NCI-H1092 (cell line): ENCODE data around the gene PAK5.

Experiments used
- DNase-seq: peaks from one replicate; lab custom pipeline; 2025; lab: John Stamatoyannopoulos, UW

PAK5 gene

GRCh38 chr20:9616455-9616805, 222.4 kb downstream of the PAK5 start:
- DNase-seq: no peak

- no peak for DNase-seq
Measured at GRCh38 chr20:9615766-9616454, 223.0 kb downstream of the PAK5 start.

- no peak for DNase-seq
Measured at GRCh38 chr20:9615118-9615517, 223.8 kb downstream of the PAK5 start.

- DNase-seq: no peak
Measured at GRCh38 chr20:9613871-9614270, 225.0 kb downstream of the PAK5 start.

GRCh38 chr20:9611921-9612320, 227.0 kb downstream of the PAK5 start:
- DNase-seq: no peak

- DNase-seq: no peak
Measured at GRCh38 chr20:9610665-9611064, 228.2 kb downstream of the PAK5 start.

GRCh38 chr20:9609887-9610502, 228.9 kb downstream of the PAK5 start:
- DNase-seq: peak; percentile 49

GRCh38 chr20:9608639-9609340, 230.1 kb downstream of the PAK5 start:
- DNase-seq: no peak

- DNase-seq: no peak
Measured at GRCh38 chr20:9602847-9603183, 236.1 kb downstream of the PAK5 start.

- DNase-seq: no peak
Measured at GRCh38 chr20:9600562-9600961, 238.3 kb downstream of the PAK5 start.

GRCh38 chr20:9597547-9597946, 241.3 kb downstream of the PAK5 start:
- no peak for DNase-seq

GRCh38 chr20:9595763-9596162, 243.1 kb downstream of the PAK5 start:
- DNase-seq: no peak

GRCh38 chr20:9594284-9594875, 244.5 kb downstream of the PAK5 start:
- no peak for DNase-seq

GRCh38 chr20:9592419-9592818, 246.5 kb downstream of the PAK5 start:
- no peak for DNase-seq

GRCh38 chr20:9591080-9591479, 247.8 kb downstream of the PAK5 start:
- DNase-seq: no peak

GRCh38 chr20:9590189-9590588, 248.7 kb downstream of the PAK5 start:
- DNase-seq: no peak

GRCh38 chr20:9588706-9589105, 250.2 kb downstream of the PAK5 start:
- no peak for DNase-seq

GRCh38 chr20:9583151-9583550, 255.7 kb downstream of the PAK5 start:
- no peak for DNase-seq

- no peak for DNase-seq
Measured at GRCh38 chr20:9582137-9582536, 256.7 kb downstream of the PAK5 start.

- DNase-seq: no peak
Measured at GRCh38 chr20:9581509-9581908, 257.4 kb downstream of the PAK5 start.

- DNase-seq: no peak
Measured at GRCh38 chr20:9578594-9578993, 260.3 kb downstream of the PAK5 start.

GRCh38 chr20:9577397-9577796, 261.5 kb downstream of the PAK5 start:
- no peak for DNase-seq

- no peak for DNase-seq
Measured at GRCh38 chr20:9576695-9577094, 262.2 kb downstream of the PAK5 start.
